ENCODE data around the gene SRP68.
"Not testable (repeated sequence)": the region's sequence is repeated elsewhere in the genome, so short reads cannot be mapped to it uniquely, and the experiment has no call there.

SRP68 gene

DNA sequence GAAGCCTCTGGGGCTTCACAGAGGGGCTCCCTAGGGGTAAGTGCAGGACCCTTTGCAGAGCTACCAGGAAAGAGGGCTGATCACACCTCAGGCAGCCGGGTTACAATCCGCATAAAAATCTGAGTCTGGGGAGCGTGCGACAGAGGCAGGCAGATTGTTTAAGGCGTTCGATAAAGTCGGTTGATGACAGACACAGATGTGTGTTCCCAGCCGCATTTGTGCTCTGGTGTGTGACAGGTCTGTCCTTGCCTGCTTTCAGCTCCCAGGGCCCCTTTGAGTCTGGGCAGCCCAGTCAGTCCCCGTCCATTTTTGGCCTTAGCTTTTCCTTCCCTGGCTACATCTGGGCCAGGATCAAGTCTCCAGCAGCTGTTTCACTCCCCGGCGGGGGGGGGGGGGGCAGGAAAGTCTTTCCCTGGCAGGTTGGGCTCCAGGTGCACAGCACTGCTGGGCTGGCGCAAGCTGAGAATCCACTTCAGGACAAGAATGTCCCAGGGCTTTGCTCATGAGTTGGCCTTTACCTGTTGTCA, 5.3 kb upstream of the SRP68 start:
- in situ Hi-C loops (cut with HindIII; ENCODE audit: low pct_unique_long_range_greater_than_20kb, low sequenced_read_pairs): no loop called here
- no peak for TF ChIP-seq JUND (IDR thresholded peaks at IDR 0.05; ENCODE audit: low read depth)
- peak in 1 of 2 experiments; percentile 29 for DNase-seq (ENCODE audit: low read depth in 1 of 2, low spot score in 1 of 2)

DNA sequence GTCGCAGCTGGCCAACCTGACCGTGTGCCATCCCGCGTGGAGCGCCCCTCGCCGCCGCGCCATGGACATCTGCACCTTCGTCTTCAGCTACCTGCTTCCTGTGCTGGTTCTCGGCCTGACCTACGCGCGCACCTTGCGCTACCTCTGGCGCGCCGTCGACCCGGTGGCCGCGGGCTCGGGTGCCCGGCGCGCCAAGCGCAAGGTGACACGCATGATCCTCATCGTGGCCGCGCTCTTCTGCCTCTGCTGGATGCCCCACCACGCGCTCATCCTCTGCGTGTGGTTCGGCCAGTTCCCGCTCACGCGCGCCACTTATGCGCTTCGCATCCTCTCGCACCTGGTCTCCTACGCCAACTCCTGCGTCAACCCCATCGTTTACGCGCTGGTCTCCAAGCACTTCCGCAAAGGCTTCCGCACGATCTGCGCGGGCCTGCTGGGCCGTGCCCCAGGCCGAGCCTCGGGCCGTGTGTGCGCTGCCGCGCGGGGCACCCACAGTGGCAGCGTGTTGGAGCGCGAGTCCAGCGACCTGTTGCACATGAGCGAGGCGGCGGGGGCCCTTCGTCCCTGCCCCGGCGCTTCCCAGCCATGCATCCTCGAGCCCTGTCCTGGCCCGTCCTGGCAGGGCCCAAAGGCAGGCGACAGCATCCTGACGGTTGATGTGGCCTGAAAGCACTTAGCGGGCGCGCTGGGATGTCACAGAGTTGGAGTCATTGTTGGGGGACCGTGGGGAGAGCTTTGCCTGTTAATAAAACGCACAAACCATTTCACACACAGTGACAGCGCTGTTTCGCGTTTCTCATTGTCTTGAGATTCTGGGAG, 4.7 kb upstream of the SRP68 start:
- in situ Hi-C loops (cut with HindIII; ENCODE audit: low pct_unique_long_range_greater_than_20kb, low sequenced_read_pairs): no loop called here

DNA sequence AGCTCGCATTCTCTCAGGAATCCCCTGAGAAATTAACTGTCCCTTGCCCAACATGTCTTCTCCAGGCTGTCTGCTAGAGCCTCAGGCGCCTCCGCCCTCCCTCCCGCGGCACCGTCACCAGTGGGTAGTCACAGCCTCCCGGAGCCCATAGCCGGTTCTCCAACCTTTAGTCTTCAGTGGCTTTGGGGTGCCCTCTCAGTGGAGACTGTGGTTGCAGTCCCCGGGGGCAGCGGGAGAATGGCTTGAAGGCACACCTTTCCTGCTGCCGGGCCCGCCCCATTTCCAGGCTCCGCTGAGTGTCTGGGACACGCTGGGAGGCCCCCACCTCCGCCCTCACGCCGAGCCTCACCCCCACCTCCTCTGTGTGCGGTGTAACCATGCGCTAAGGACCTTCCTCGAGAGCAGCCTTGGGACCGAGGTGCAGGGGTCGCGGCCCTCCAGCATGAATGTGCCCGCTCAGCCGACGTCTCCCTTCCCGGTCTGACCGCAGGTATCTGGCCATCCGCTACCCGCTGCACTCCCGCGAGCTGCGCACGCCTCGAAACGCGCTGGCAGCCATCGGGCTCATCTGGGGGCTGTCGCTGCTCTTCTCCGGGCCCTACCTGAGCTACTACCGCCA, 3.9 kb upstream of the SRP68 start:
- in situ Hi-C loops (cut with HindIII; ENCODE audit: low pct_unique_long_range_greater_than_20kb, low sequenced_read_pairs): no loop called here
- DNase-seq (ENCODE audit: low read depth in 1 of 2, low spot score in 1 of 2): peak in 1 of 2 experiments; percentile 29
- TF ChIP-seq JUND (IDR thresholded peaks at IDR 0.05; ENCODE audit: low read depth): no peak

More for the DNA sequence above, 4.7 kb upstream of the SRP68 start:
- DNase-seq (ENCODE audit: low read depth in 1 of 2, low spot score in 1 of 2): no peak
- no peak for TF ChIP-seq JUND (IDR thresholded peaks at IDR 0.05; ENCODE audit: low read depth)

DNA sequence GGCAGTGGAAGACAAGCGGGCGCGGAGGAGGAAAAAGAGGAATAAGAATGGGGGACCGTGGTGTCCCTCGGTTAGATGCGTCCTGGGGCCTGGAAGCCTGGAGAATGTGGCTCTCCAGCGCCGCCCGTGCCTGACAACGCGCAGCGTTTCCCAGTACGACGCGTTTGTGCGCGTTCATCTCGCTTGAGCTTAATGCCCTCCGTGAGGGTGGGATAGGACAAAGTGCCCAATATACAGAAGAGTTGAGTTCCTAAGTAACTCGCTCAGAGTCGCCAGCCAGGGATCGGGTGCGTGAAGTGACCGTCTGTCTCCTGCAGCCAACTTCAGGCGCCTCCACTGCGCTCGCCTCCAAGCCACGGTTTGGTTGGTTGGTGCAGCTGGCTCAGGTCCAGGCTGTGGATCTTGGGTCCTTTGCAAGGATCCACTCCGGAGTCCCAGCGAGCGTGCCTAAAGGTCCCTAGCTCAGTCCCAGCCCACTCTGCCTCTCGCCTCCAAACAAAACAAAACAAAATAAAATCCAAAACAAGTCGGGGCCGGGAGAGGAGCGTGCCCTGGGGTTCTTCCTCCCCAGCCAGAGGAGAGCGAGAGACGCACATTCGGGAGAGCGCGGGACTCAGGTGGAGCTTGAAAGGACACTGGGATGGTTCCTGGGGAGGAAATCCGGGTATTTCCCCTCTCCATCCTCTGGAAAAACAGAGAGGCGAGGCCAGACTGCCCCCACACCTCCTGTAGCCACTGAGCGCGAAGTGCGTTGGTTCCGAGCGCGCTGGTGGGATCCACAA, 3.2 kb upstream of the SRP68 start:
- in situ Hi-C loops (cut with HindIII; ENCODE audit: low pct_unique_long_range_greater_than_20kb, low sequenced_read_pairs): no loop called here
- no peak for TF ChIP-seq JUND (IDR thresholded peaks at IDR 0.05; ENCODE audit: low read depth)
- peak; percentile 59 to 86 for DNase-seq (ENCODE audit: low read depth in 1 of 2, low spot score in 1 of 2)

DNA sequence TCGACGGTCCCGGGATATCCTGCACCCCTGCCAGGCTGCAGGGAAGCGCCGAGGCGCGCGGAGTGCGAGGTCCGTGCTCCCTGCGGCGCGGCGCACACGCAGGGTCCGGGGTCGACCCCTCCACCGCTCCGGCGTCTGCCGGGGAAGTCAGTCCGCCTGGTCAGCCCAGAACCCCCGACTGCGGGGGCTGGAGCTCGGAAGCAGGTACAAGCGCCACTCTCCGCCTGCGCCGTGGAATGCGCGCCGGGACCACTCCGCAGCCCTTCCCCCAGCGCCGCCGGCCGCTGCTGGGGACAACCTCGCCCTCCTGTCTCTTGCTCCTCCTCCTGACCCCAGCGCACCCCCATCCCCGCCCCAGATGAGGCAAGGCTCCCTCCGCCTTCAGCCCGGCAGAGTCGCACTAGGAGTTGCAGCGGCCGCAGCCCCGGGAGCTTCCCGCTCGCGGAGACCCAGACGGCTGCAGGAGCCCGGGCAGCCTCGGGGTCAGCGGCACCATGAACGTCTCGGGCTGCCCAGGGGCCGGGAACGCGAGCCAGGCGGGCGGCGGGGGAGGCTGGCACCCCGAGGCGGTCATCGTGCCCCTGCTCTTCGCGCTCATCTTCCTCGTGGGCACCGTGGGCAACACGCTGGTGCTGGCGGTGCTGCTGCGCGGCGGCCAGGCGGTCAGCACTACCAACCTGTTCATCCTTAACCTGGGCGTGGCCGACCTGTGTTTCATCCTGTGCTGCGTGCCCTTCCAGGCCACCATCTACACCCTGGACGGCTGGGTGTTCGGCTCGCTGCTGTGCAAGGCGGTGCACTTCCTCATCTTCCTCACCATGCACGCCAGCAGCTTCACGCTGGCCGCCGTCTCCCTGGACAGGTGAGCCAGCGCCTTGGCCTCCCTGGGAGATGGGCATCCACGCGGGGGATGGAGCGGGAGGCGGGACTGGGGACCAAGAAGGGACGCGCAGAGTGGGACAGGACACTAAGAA, 2.4 kb upstream of the SRP68 start, which contains the start of gene GALR2:
TSS of gene GALR2 (plus strand) at position 392 of the 974 bp plus-strand sequence. CDS start at position 495, 103 bp downstream.
- no peak for TF ChIP-seq JUND (IDR thresholded peaks at IDR 0.05; ENCODE audit: low read depth)
- in situ Hi-C loops (cut with HindIII; ENCODE audit: low pct_unique_long_range_greater_than_20kb, low sequenced_read_pairs): no loop called here
- DNase-seq (ENCODE audit: low read depth in 1 of 2, low spot score in 1 of 2): no peak

DNA sequence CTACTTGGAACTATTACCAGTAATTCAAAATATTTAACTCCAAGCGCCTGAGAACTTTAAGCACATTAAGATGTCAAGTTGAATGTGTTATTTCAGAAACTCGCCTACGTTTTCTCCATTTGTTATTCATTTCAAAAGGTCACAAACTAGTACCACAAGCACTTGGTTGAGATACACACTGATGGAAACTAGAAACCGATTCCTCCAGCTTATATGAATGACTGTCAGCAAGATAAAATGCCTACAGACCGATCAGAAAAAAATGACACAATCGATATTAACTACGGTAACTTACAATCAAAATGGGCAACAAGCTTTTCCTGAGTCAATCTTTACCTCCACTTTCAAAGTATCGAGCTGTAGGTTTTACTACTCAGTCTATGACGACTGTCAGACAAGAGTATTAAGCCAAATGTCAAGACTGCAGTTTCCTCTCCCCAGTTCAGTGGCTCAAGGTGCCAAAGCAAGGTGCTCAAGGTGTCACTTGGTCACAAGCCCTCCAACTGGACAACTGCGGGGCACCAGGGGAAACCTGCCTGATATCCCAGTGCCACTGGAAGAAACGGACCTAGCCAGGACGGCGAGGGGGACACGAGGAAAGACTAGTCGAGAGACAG, 678 bp downstream of the SRP68 start:
- no peak for TF ChIP-seq JUND (IDR thresholded peaks at IDR 0.05; ENCODE audit: low read depth)
- in situ Hi-C loops (cut with HindIII; ENCODE audit: low pct_unique_long_range_greater_than_20kb, low sequenced_read_pairs): no loop called here
- DNase-seq (ENCODE audit: low read depth in 1 of 2, low spot score in 1 of 2): no peak

DNA sequence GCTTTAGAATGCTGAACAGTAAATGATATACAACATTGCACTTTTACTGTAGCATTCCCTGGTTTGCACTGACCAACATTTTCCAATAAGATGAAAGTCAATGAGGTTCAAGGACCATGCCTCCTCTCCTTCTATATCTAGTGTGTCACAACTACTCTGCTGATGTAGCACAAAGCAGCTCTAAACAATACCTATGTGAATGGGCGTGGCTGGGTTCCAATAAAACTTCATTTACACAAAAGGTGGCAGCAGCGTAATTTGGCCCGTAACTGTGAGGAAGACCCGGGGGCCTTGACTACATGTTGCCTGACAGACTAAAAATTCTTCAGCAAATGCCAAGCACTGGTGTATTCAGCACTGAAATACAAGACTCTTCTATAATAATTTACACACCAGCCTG, 6.5 kb downstream of the SRP68 start:
- in situ Hi-C loops (cut with HindIII; ENCODE audit: low pct_unique_long_range_greater_than_20kb, low sequenced_read_pairs): no loop called here
- no peak for DNase-seq (ENCODE audit: low read depth in 1 of 2, low spot score in 1 of 2)
- no peak for TF ChIP-seq JUND (IDR thresholded peaks at IDR 0.05; ENCODE audit: low read depth)

DNA sequence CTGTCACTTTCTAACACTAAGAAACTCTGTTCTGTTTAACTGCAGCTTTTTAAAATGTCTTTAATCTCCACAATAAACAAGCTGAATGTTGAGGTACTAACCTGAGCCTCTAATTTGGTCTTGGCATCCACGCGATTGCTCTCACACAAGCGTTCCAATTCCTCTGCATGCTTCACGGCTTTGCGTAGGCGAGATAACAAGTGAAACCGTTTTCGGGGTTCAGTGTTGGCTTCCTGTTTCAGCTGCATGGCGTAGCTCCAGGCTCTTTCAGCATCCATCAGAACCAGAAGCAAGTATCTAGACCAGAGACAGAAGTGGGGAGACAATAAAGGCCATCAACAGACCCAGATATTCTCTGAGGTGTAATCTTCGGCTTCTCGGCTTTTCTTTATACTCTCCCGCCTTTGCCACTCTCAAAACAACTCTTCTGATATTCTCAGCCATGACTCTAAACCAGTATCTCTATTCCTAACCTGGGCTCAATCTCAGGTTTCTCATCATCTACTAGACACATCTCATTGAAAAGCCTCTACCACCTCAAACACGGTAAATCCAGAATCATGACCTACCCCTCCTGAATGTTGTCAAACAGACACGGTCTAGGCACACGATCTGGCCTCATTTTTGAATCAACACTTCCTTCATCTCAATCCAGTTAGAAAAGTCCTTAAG, 8.3 kb downstream of the SRP68 start:
- DNase-seq (ENCODE audit: low read depth in 1 of 2, low spot score in 1 of 2): no peak
- no peak for TF ChIP-seq JUND (IDR thresholded peaks at IDR 0.05; ENCODE audit: low read depth)
- in situ Hi-C loops (cut with HindIII; ENCODE audit: low pct_unique_long_range_greater_than_20kb, low sequenced_read_pairs): no loop called here

DNA sequence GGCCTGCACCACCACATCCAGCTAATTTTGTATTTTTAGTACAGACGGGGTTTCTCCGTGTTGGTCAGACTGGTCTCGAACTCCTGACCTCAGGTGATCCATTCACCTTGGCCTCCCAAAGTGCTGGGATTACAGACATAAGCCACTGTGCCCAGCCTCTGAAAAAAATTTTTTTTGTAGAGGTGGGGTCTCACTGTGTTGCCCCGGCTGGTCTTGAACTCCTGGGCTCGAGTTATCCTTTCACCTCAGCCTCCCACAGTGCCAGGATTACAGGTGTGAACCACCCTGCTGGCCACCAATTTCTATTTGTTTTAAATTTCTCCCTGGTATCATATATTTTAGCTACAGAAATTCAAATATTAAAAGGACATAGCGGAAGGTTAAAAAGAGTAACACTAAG, 14.1 kb downstream of the SRP68 start:
- DNase-seq (ENCODE audit: low read depth in 1 of 2, low spot score in 1 of 2); in situ Hi-C loops (cut with HindIII; ENCODE audit: low pct_unique_long_range_greater_than_20kb, low sequenced_read_pairs): not testable (repeated sequence)

DNA sequence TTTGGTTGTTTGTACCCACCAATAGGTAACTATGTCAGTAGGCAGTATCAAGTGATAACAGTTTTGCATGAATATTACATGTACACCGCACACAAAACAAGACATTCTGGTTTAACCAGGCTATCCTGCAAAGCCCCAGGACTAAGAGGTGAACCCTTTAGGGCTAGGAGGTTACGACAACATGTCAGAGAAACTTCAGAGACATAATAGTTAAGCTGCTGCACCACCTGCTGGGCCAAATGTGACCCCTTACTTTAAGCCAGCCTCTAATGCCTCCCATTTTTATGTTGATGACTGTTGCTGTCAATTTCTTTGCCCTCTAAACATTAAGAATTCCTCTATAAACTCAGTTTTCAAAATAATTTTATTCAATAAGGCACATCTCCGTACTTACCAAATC, 15.4 kb downstream of the SRP68 start:
- DNase-seq (ENCODE audit: low read depth in 1 of 2, low spot score in 1 of 2): peak in 1 of 2 experiments; percentile 54
- no peak for TF ChIP-seq JUND (IDR thresholded peaks at IDR 0.05; ENCODE audit: low read depth)
- in situ Hi-C loops (cut with HindIII; ENCODE audit: low pct_unique_long_range_greater_than_20kb, low sequenced_read_pairs): no loop called here

DNA sequence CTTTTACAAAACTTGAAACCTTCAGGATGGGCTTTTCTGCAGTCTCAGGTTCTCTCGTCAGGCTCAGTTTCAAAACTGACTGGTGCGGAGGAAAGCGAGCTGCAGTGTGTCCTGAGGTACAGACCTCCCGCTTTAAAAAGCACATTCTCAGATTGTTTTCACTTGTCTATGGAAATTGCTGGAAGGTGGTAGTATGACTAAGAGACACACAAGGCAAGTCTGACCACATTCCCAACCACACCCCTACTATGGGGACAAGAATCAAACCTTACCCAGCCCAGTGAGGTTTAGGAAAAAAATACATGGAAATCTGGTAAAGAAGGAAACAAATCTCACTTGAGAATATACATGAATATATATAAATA, 18.2 kb downstream of the SRP68 start:
- no peak for TF ChIP-seq JUND (IDR thresholded peaks at IDR 0.05; ENCODE audit: low read depth)
- DNase-seq (ENCODE audit: low read depth in 1 of 2, low spot score in 1 of 2): peak in 1 of 2 experiments; percentile 35
- in situ Hi-C loops (cut with HindIII; ENCODE audit: low pct_unique_long_range_greater_than_20kb, low sequenced_read_pairs): no loop called here

Measured in T47D (cell line).